ENCODE results near the gene CYP11A1.
A peak's percentile ranks its signal among the peaks of the same experiment; 100 is the strongest.

The CYP11A1 gene

GRCh38 chr15:74318376-74319137 lies 48.9 kb downstream of the CYP11A1 start:
- DNase-seq: peak; percentile 62

GRCh38 chr15:74317820-74318375 lies 49.5 kb downstream of the CYP11A1 start:
- peak; percentile 56 for DNase-seq

GRCh38 chr15:74316141-74316540 lies 51.3 kb downstream of the CYP11A1 start:
- DNase-seq: no peak

GRCh38 chr15:74315626-74316025 lies 51.8 kb downstream of the CYP11A1 start:
- DNase-seq: no peak

GRCh38 chr15:74314795-74315438 lies 52.5 kb downstream of the CYP11A1 start:
- DNase-seq: no peak

GRCh38 chr15:74313889-74314288 lies 53.6 kb downstream of the CYP11A1 start:
- no peak for DNase-seq

- peak; percentile 84 for DNase-seq
Observed at GRCh38 chr15:74312445-74313007, 54.9 kb downstream of the CYP11A1 start.

GRCh38 chr15:74311734-74312444 lies 55.6 kb downstream of the CYP11A1 start:
- no peak for DNase-seq

- DNase-seq: peak; percentile 38
Observed at GRCh38 chr15:74307827-74308811, 59.3 kb downstream of the CYP11A1 start.

GRCh38 chr15:74306781-74307217 lies 60.6 kb downstream of the CYP11A1 start:
- DNase-seq: no peak

DNA sequence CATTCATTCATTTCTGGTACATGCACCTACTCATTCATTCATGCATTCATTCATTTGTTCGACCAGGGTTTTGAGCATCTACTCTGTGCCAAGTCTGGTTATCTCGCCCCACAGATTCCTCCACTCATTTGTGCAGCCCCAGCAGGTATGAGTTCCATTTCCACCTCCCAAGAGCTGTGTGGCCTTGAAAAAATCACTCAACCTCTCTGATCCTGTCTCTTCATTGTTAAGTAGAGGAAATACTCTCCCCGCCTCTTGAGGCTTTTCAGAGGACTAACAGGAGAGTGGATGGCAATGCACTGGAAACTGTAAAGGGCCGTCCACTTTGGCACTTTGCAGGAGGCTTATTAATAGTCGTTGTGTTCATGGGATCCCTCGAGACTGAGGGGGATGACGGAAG lies 61.8 kb downstream of the CYP11A1 start:
- DNase-seq: no peak

GRCh38 chr15:74304431-74304830 lies 63.0 kb downstream of the CYP11A1 start:
- peak; percentile 27 for DNase-seq

DNA sequence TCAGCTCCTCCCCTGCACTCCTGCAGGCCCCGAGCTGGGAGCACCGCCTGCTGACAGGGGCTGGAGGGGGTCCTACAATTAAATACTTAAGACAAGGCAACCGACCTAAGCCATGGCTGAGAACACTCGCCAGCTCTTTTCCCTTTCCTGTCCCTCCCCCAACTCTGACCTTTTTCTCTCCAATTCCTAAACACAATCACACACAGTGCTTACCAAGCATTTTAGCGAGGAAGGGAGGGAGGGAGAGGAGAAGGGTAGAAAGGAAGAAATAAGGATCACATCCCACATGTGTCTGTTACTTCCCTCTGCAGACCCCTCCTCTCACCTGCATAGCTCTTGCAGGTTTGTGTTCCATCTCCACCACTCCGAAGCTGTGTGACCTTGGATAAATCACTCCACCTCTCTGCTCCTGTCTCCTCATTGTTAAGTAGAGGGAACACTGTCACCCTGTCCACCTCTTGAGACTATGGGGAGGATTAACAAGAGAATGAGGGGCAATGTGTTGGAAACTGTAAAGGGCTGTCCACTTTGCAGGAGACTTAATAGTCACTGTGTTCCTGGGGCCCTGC lies 63.6 kb downstream of the CYP11A1 start:
- DNase-seq: no peak

DNA sequence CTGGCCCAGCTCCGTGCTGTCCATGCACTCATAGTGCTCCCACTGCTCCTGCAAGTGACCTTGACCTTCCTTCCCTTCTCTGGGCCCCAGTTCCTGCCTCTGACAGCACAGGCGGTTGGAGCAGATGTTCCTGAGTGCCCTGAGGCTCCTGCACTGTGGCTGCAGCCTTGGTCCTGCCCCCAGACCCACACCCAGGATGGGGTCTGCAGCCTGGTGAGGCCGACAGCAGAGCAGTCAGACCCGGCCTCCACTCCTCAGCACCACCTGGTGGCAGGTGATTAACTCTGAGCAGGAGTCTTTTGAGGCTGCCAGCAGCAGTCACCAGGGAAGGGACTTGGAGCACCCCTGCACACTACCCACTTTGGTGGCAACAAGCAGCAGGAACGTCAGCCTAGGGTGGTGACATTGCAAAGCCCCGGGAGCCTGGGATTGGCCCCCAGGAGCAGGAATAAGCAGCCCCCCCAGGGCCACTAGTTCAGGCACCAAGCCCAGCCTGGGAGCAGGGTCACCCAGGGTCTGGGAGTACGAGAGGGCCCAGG lies 64.6 kb downstream of the CYP11A1 start:
- peak; percentile 34 for DNase-seq

- DNase-seq: no peak
Observed at GRCh38 chr15:74301583-74302361, 65.7 kb downstream of the CYP11A1 start.

- DNase-seq: no peak
Observed at GRCh38 chr15:74300057-74300795, 67.2 kb downstream of the CYP11A1 start.

- DNase-seq: no peak
Observed at GRCh38 chr15:74297887-74298286, 69.6 kb downstream of the CYP11A1 start.

- no peak for DNase-seq
Observed at GRCh38 chr15:74295800-74296199, 71.6 kb downstream of the CYP11A1 start.

DNA sequence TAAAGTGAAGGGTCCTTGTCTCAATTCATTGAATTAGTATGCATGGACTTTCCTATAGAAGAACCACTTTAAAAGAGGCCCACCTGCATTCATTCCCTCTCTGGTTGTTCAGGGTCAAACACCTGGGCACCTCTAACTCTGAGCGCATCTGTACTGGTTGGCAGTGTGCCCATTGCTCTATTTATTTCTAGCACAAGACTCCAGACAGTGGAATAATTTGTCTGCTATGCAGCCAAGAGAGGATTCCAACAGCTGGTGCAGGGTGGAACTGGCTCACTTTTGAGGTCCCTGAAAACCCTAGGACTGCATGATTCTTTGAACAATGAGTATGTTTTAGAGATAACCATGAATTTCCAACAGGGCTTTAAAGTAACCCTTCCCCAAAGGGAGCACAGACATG lies 73.4 kb downstream of the CYP11A1 start:
- DNase-seq: peak; percentile 81

Measured in DMS79 treated with DMSO at 0.1 percent for 48 hours (cell line).